HG03575 (cell line): ENCODE measurements around the gene MAGED2.
"Not testable (repeated sequence)": the region's sequence is repeated elsewhere in the genome, so short reads cannot be mapped to it uniquely, and the experiment has no call there.

ENCODE experiments used
- ATAC-seq: cut with Tn5 transposase; IDR thresholded peaks from one replicate; pipeline ENCODE4 v1.9.1; 2021; ENCODE audit not compliant: unreplicated experiment, insufficient number of reproducible peaks, low FRiP score; ENCODE audit errors: extremely low read depth

MAGED2 gene

GRCh38 chrX:54807524-54808108 lies at the start of gene MAGED2:
Gene MAGED2 (plus strand): TSS chrX:54807745. CDS start chrX:54809332, 1,587 bp downstream.
- ATAC-seq: no peak

GRCh38 chrX:54758114-54759055 lies 49.2 kb upstream of the MAGED2 start:
- ATAC-seq: no peak

GRCh38 chrX:54774391-54775094 lies 33.0 kb upstream of the MAGED2 start:
- ATAC-seq: not testable (repeated sequence)

- ATAC-seq: no peak
Measured at GRCh38 chrX:54776061-54776460, 31.5 kb upstream of the MAGED2 start.

GRCh38 chrX:54776987-54777672 lies 30.4 kb upstream of the MAGED2 start:
- no peak for ATAC-seq

GRCh38 chrX:54785901-54786300 lies 21.6 kb upstream of the MAGED2 start:
- no peak for ATAC-seq

- ATAC-seq: no peak
Measured at GRCh38 chrX:54786967-54787366, 20.6 kb upstream of the MAGED2 start.

- ATAC-seq: no peak
Measured at GRCh38 chrX:54788446-54788845, 19.1 kb upstream of the MAGED2 start.

GRCh38 chrX:54789405-54789804 lies 18.1 kb upstream of the MAGED2 start:
- ATAC-seq: not testable (repeated sequence)

- ATAC-seq: no peak
Measured at GRCh38 chrX:54794028-54794427, 13.5 kb upstream of the MAGED2 start.

GRCh38 chrX:54794795-54795194 lies 12.8 kb upstream of the MAGED2 start:
- ATAC-seq: no peak

- no peak for ATAC-seq
Measured at GRCh38 chrX:54798137-54798536, 9.4 kb upstream of the MAGED2 start, which contains the start of gene ITIH6. Gene ITIH6 (minus strand): TSS chrX:54798255. CDS start chrX:54798210, 45 bp downstream.

- ATAC-seq: no peak
Measured at GRCh38 chrX:54799046-54799445, 8.5 kb upstream of the MAGED2 start.

GRCh38 chrX:54808109-54808604 lies 612 bp downstream of the MAGED2 start:
- ATAC-seq: no peak

GRCh38 chrX:54808605-54809483 lies 1.3 kb downstream of the MAGED2 start:
- ATAC-seq: peak; percentile 75

GRCh38 chrX:54810532-54810931 lies 3.0 kb downstream of the MAGED2 start:
- ATAC-seq: no peak

- ATAC-seq: no peak
Measured at GRCh38 chrX:54811301-54811885, 3.8 kb downstream of the MAGED2 start.

- no peak for ATAC-seq
Measured at GRCh38 chrX:54812306-54812705, 4.8 kb downstream of the MAGED2 start.
